Fibroblast of lung (primary cell): Measurements from ENCODE around the gene PATJ.

ENCODE experiments used
- EZH2 ChIP-seq: IDR thresholded peaks from 2 replicates; pipeline ENCODE4 v1.5.1; 2012; ENCODE audit warnings: low read length, control low read depth, mild to moderate bottlenecking; ENCODE audit errors: missing control alignments
- TF ChIP-seq, protein P1 (sequence below), 2 donors: IDR thresholded peaks in 1 of 2; conservative IDR thresholded peaks in 1 of 2; 1 replicate in 1 of 2; 2 replicates in 1 of 2; pipeline ENCODE4 v1.5.1; 2011 to 2012; ENCODE audit warnings: low read length in 2 of 2, control low read depth in 1 of 2, inconsistent platforms in 1 of 2, low read depth in 1 of 2, mild to moderate bottlenecking in 1 of 2

- TF ChIP-seq, protein P1, sequence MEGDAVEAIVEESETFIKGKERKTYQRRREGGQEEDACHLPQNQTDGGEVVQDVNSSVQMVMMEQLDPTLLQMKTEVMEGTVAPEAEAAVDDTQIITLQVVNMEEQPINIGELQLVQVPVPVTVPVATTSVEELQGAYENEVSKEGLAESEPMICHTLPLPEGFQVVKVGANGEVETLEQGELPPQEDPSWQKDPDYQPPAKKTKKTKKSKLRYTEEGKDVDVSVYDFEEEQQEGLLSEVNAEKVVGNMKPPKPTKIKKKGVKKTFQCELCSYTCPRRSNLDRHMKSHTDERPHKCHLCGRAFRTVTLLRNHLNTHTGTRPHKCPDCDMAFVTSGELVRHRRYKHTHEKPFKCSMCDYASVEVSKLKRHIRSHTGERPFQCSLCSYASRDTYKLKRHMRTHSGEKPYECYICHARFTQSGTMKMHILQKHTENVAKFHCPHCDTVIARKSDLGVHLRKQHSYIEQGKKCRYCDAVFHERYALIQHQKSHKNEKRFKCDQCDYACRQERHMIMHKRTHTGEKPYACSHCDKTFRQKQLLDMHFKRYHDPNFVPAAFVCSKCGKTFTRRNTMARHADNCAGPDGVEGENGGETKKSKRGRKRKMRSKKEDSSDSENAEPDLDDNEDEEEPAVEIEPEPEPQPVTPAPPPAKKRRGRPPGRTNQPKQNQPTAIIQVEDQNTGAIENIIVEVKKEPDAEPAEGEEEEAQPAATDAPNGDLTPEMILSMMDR (conservative IDR thresholded peaks at IDR 0.05 in 1 of 2, IDR thresholded peaks at IDR 0.05 in 1 of 2; ENCODE audit: low read depth in 1 of 2, low read length in 2 of 2), result no peak
- TF ChIP-seq EZH2, result no peak
Observed at GRCh38 chr1:61997123-61997522, 254.8 kb downstream of the PATJ start.
